Measurements from ENCODE around the gene ADCY10.
"Not testable (repeated sequence)": the region's sequence is repeated elsewhere in the genome, so short reads cannot be mapped to it uniquely, and the experiment has no call there.

ADCY10 gene

GRCh38 chr1:167854184-167854583 is 59.8 kb downstream of the ADCY10 start:
- DNase-seq (ENCODE audit: low read depth) = no peak

GRCh38 chr1:167849666-167850065 is 64.3 kb downstream of the ADCY10 start:
- no peak for DNase-seq (ENCODE audit: low read depth)

GRCh38 chr1:167842872-167843271 is 71.1 kb downstream of the ADCY10 start:
- DNase-seq (ENCODE audit: low read depth) = no peak

- no peak for DNase-seq (ENCODE audit: low read depth)
These were observed 72.4 kb downstream of the ADCY10 start for GRCh38 chr1:167841530-167841929.

- DNase-seq (ENCODE audit: low read depth) = no peak
These were observed 74.9 kb downstream of the ADCY10 start for GRCh38 chr1:167839009-167839408.

- no peak for DNase-seq (ENCODE audit: low read depth)
These were observed 76.6 kb downstream of the ADCY10 start for GRCh38 chr1:167837326-167837725.

GRCh38 chr1:167836197-167836596 is 77.7 kb downstream of the ADCY10 start:
- DNase-seq (ENCODE audit: low read depth) = no peak

- no peak for DNase-seq (ENCODE audit: low read depth)
These were observed 80.0 kb downstream of the ADCY10 start for GRCh38 chr1:167833904-167834303.

GRCh38 chr1:167832693-167833092 is 81.2 kb downstream of the ADCY10 start:
- no peak for DNase-seq (ENCODE audit: low read depth)

GRCh38 chr1:167830668-167831067 is 83.3 kb downstream of the ADCY10 start:
- DNase-seq (ENCODE audit: low read depth) = not testable (repeated sequence)

- DNase-seq (ENCODE audit: low read depth) = no peak
These were observed 84.1 kb downstream of the ADCY10 start for GRCh38 chr1:167829868-167830267.

GRCh38 chr1:167826127-167826526 is 87.8 kb downstream of the ADCY10 start:
- DNase-seq (ENCODE audit: low read depth) = no peak

GRCh38 chr1:167825419-167826079 is 88.4 kb downstream of the ADCY10 start:
- DNase-seq (ENCODE audit: low read depth) = no peak

GRCh38 chr1:167824163-167824794 is 89.7 kb downstream of the ADCY10 start:
- no peak for DNase-seq (ENCODE audit: low read depth)

GRCh38 chr1:167821969-167822685 is 91.8 kb downstream of the ADCY10 start:
- DNase-seq (ENCODE audit: low read depth) = no peak

- DNase-seq (ENCODE audit: low read depth) = no peak
These were observed 92.6 kb downstream of the ADCY10 start for GRCh38 chr1:167821356-167821685.

- DNase-seq (ENCODE audit: low read depth) = no peak
These were observed 93.1 kb downstream of the ADCY10 start for GRCh38 chr1:167820684-167821355.

- no peak for DNase-seq (ENCODE audit: low read depth)
These were observed 93.9 kb downstream of the ADCY10 start for GRCh38 chr1:167819849-167820683.

- DNase-seq (ENCODE audit: low read depth) = no peak
These were observed 98.3 kb downstream of the ADCY10 start for GRCh38 chr1:167815650-167816049.

- DNase-seq (ENCODE audit: low read depth) = no peak
These were observed 101.0 kb downstream of the ADCY10 start for GRCh38 chr1:167812972-167813371.

GRCh38 chr1:167808690-167809089 is 105.2 kb downstream of the ADCY10 start:
- no peak for DNase-seq (ENCODE audit: low read depth)

GRCh38 chr1:167808104-167808503 is 105.8 kb downstream of the ADCY10 start:
- no peak for DNase-seq (ENCODE audit: low read depth)
